Spleen (tissue), 7 donors: ENCODE measurements around the gene RB1.

ENCODE experiments used
- POLR2AphosphoS5 ChIP-seq, 3 donors: sonication (generic); formaldehyde crosslinking; IDR thresholded peaks; one replicate each; pipeline ENCODE4 v1.5.1; 2017; ENCODE audit warnings: antibody characterized with exemption in 3 of 3
- TF ChIP-seq, protein P1 (sequence below), 11 experiments: fragments of 200-600 bp in 7 of 11; fragments of 450-650 bp in 4 of 11; sonication (generic) in 4 of 11; IDR thresholded peaks in 8 of 11; conservative IDR thresholded peaks in 3 of 11; 1 replicate in 7 of 11; 2 replicates in 4 of 11; pipeline versions ENCODE4 v1.4.0 to v1.8.0; 2016 to 2021; ENCODE audit warnings: antibody characterized with exemption in 11 of 11, inconsistent platforms in 4 of 11, mild to moderate bottlenecking in 1 of 11
- donor health status: DM: no; HTN: no; CAD: no; lungs with moderate emphysema.
- donor health status: DM: no; HTN: no; CAD: no.
- donor health status: DM: no; HTN: no; CAD: no.

DNA sequence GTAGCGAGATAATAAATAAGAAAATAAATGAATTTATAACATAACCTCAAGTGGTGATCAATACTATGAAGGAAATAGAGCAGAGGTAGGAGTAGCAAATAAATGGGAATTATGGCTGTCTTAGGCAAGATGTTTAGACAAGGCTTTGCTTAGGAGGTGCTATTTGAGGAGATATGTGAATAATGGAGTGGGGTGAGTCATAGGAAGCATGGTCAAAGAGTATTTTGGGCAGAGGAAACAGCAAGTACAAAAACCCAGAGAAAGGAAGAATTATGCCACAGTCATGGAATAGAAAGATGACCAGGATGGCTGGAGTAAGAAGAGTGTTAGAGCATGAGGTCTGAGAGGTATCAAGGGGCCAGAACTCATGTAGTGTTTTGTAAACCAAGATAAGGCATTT, 142.9 kb downstream of the RB1 start:
- TF ChIP-seq, protein P1, sequence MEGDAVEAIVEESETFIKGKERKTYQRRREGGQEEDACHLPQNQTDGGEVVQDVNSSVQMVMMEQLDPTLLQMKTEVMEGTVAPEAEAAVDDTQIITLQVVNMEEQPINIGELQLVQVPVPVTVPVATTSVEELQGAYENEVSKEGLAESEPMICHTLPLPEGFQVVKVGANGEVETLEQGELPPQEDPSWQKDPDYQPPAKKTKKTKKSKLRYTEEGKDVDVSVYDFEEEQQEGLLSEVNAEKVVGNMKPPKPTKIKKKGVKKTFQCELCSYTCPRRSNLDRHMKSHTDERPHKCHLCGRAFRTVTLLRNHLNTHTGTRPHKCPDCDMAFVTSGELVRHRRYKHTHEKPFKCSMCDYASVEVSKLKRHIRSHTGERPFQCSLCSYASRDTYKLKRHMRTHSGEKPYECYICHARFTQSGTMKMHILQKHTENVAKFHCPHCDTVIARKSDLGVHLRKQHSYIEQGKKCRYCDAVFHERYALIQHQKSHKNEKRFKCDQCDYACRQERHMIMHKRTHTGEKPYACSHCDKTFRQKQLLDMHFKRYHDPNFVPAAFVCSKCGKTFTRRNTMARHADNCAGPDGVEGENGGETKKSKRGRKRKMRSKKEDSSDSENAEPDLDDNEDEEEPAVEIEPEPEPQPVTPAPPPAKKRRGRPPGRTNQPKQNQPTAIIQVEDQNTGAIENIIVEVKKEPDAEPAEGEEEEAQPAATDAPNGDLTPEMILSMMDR (IDR thresholded peaks at IDR 0.05 in 8 of 11, conservative IDR thresholded peaks at IDR 0.05 in 3 of 11), result no peak
- no peak for TF ChIP-seq POLR2AphosphoS5 (IDR thresholded peaks at IDR 0.05)
